Thoracic aorta (tissue), 2 donors: ENCODE data around the gene HELQ. TPM values are rescaled to one million over a fixed set of nuclear protein-coding genes. Genes with fewer than 3 reads are reported as not detected.

ENCODE experiments used
- ATAC-seq: fragments of 150-250 bp; one replicate; pipeline ENCODE4 v1.8.0; 2017; ENCODE audit warnings: low read depth; ENCODE audit not compliant: insufficient number of reproducible peaks, low FRiP score
- DNase-seq: peaks from one replicate; pipeline ENCODE4 v3.0.0-alpha.2; 2020; ENCODE audit warnings: low spot score
- H3K27ac ChIP-seq, 2 donors: fragments of 200-600 bp; sonication (generic); 1 replicate in 1 of 2; 2 replicates in 1 of 2; pipeline ENCODE4 v1.5.1; 2016; ENCODE audit warnings: mild to moderate bottlenecking in 2 of 2, moderate library complexity in 2 of 2
- H3K27me3 ChIP-seq: fragments of 200-600 bp; sonication (generic); replicated peaks from 2 replicates; pipeline ENCODE4 v1.6.0; 2016; ENCODE audit warnings: mild to moderate bottlenecking; ENCODE audit not compliant: insufficient read depth
- H3K36me3 ChIP-seq: fragments of 200-600 bp; sonication (generic); one replicate; pipeline ENCODE4 v1.5.1; 2016
- H3K4me1 ChIP-seq, 2 donors: fragments of 200-600 bp; sonication (generic); 1 replicate in 1 of 2; 2 replicates in 1 of 2; pipeline versions ENCODE4 v1.5.1 to v1.6.0; 2016; ENCODE audit warnings: low read depth in 2 of 2, mild to moderate bottlenecking in 1 of 2; ENCODE audit not compliant: control insufficient read depth in 1 of 2
- H3K4me3 ChIP-seq: fragments of 200-600 bp; sonication (generic); 2 replicates; pipeline ENCODE4 v1.5.1; 2016; ENCODE audit warnings: mild to moderate bottlenecking
- H3K9me3 ChIP-seq: fragments of 200-600 bp; sonication (generic); 2 replicates; pipeline ENCODE4 v1.5.1; 2016
- total RNA-seq, 2 donors: library from RNA; depleted of rRNA; stranded (reverse); fragments of >200 nt; gene quantifications; one replicate each; pipeline versions ENCODE4 v1.1.0 to v1.2.3, GENCODE V29; 2016
- TF ChIP-seq, protein P1 (sequence below): fragments of 200-600 bp; sonication (generic); IDR thresholded peaks from one replicate; pipeline ENCODE4 v1.5.1; 2019; ENCODE audit warnings: antibody characterized with exemption

Gene HELQ
- total RNA-seq, 2 donors from 2014 or later: 11.6 to 19.6 TPM

DNA sequence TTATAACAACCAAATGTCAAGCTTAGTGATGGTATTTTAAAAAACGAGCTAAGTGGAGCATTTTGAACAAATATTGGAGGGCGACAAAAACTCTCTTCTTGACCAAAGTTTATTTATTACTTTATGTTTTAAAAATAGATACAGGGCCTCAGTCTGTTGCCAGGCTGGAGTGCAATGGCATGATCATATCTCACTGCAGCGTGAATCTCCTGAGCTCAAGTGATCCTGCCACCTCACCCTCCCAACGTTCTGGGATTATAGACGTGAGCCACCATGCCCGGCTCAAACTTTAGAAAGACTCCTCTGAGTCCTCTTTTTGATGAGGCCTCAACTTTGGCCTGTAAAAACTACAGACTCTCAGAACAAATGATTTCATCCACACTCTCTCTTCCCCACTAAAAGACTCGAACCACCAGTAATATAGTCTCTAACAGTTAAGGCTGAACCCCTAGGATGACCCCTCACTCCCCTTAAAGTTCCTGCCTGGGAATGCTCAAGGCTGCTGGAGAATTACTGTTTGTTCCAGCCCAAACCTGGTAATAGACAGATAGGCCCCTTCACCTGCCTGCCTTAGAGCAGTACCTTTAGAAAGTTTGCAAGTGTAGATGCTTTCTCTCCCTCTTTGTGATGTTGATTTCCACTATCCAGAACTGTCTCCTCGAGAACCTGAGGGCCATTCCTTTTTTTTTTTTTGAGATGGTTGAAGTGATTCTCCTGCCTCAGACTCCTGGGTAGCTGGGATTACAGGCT is 65.7 kb downstream of the HELQ start:
- no peaks in the 10 kb centered on the region for H3K9me3 ChIP-seq
- H3K27ac ChIP-seq: no peak overlapping the region
- no peaks in the 10 kb centered on the region for H3K27me3 ChIP-seq
- no peak for DNase-seq
- H3K4me1 ChIP-seq: no peaks in the 10 kb centered on the region
- TF ChIP-seq, protein P1, sequence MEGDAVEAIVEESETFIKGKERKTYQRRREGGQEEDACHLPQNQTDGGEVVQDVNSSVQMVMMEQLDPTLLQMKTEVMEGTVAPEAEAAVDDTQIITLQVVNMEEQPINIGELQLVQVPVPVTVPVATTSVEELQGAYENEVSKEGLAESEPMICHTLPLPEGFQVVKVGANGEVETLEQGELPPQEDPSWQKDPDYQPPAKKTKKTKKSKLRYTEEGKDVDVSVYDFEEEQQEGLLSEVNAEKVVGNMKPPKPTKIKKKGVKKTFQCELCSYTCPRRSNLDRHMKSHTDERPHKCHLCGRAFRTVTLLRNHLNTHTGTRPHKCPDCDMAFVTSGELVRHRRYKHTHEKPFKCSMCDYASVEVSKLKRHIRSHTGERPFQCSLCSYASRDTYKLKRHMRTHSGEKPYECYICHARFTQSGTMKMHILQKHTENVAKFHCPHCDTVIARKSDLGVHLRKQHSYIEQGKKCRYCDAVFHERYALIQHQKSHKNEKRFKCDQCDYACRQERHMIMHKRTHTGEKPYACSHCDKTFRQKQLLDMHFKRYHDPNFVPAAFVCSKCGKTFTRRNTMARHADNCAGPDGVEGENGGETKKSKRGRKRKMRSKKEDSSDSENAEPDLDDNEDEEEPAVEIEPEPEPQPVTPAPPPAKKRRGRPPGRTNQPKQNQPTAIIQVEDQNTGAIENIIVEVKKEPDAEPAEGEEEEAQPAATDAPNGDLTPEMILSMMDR: no peak
- no peaks in the 10 kb centered on the region for H3K36me3 ChIP-seq
- H3K4me3 ChIP-seq: no peak overlapping the region
- no peak for ATAC-seq

DNA sequence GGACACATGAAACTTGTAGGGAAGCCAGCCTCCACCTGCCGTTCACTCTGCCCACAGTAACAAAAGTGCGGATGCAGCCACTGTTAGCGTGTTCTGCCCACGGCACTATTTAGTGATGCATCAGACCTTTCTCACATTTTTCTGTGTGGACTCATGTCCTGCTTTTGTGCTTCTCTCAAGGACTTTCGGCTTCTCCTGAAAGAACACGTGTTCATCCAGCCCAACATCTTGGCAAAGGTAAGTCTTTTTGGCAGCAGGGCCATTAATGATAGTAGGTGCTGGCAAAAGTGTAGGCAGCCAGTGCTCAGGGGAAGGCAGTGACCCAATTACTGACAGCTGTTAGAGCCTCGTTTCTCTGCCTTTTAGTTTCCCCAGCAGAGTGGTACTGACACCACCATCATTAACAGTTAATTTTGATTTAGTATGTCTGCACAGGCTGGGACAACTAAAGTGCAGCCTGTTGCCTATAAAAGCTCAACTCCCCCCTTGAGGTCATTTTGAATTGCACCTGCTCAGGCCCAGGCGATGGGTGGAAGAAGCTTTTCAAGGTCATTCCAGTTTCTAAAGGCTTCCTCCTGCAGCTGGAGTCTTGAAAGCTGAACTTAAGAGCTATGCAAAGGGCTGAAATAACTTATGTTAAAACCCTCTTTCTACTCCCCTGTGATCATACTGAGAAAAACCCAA is 66.4 kb downstream of the HELQ start:
- no peak overlapping the region for H3K4me3 ChIP-seq
- H3K27ac ChIP-seq: no peak overlapping the region
- DNase-seq (no peak), ATAC-seq (no peak)
- no peaks in the 10 kb centered on the region for H3K36me3 ChIP-seq
- no peaks in the 10 kb centered on the region for H3K9me3 ChIP-seq
- no peaks in the 10 kb centered on the region for H3K27me3 ChIP-seq
- TF ChIP-seq, protein P1: no peak
- no peaks in the 10 kb centered on the region for H3K4me1 ChIP-seq

DNA sequence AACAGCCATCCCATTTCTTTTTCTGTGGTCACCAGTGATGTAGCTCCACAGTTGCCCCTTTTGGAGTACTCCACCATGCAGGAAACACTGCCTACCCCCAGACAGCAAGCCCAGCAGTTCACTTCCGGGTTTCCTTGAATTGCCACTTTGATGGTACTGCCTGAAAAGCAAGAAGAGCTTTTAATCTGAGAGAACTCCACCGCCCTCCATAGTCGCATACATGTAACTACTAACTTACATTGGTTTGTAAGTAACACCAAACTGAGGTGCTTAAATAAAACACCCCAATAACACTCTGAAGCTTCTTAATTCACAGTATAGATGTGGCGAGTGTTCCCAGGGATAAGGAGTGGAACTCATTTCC is 67.3 kb downstream of the HELQ start:
- TF ChIP-seq, protein P1: no peak
- DNase-seq (no peak), ATAC-seq (no peak)
- Histone ChIP-seq H3K4me1 (no peaks in the 10 kb centered on the region), H3K9me3 (no peaks in the 10 kb centered on the region), H3K27ac (no peak overlapping the region), H3K27me3 (no peaks in the 10 kb centered on the region), H3K36me3 (no peaks in the 10 kb centered on the region), H3K4me3 (no peak overlapping the region)

DNA sequence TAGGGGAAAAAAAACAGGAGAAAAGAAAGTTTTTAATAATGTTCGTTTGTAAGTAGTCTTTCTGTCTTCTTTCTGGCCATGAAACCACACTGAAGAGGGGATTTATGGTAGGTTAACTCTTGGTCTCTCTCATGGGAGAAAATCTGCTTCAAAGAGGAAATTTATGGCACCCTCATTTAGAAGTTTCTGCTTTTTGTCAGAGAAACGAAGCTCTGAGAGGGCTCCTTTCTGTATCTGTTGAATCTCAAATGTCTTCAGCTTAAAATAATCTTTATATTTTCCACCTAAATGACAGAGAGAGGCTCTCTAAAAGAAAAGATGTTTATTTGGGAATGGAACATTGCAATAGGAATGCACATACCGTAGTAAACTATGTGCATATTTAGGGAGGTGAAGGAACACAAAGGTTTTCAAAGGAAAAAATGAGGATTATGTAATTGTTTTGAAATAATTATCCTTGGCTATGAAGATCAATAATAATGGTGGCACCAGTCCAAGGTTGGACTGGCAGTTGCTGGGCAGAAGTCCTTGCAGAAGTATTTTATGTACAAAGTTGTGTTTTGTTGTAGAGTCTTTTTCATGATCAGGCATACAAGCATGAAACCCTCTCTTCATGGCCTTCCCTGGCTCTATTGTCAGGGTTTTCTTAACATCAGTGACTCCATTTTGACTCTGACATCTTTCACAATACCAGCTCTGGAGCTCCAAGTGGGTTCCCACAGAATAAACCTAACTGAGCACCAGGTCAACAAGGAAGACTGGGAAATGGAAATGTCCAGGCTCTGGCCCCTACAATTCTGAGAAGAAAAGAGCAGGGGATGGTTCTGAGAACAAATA is 67.9 kb downstream of the HELQ start:
- H3K4me1 ChIP-seq: no peaks in the 10 kb centered on the region
- H3K27ac ChIP-seq: no peak overlapping the region
- DNase-seq: no peak

More for the DNA sequence above, 67.9 kb downstream of the HELQ start:
- ATAC-seq: no peak
- TF ChIP-seq, protein P1: no peak
- Histone ChIP-seq H3K9me3 (no peaks in the 10 kb centered on the region), H3K4me3 (no peak overlapping the region), H3K36me3 (no peaks in the 10 kb centered on the region), H3K27me3 (no peaks in the 10 kb centered on the region)
